OCI-LY7 (cell line): ENCODE results near the gene PHF20.

ENCODE experiments used
- CTCF ChIP-seq: fragments of 200-600 bp; sonication (generic); conservative IDR thresholded peaks from 2 replicates; pipeline ENCODE4 v1.5.1; 2014; ENCODE audit warnings: mild to moderate bottlenecking, antibody characterized with exemption, low read length, moderate library complexity, mixed read lengths
- EZH2phosphoT487 ChIP-seq: fragments of 200-600 bp; sonication (generic); IDR thresholded peaks from 2 replicates; pipeline ENCODE4 v1.6.1; 2018; ENCODE audit warnings: low read depth, borderline replicate concordance, mild to moderate bottlenecking, mixed run types, antibody characterized with exemption, low read length, moderate library complexity, mixed read lengths

DNA sequence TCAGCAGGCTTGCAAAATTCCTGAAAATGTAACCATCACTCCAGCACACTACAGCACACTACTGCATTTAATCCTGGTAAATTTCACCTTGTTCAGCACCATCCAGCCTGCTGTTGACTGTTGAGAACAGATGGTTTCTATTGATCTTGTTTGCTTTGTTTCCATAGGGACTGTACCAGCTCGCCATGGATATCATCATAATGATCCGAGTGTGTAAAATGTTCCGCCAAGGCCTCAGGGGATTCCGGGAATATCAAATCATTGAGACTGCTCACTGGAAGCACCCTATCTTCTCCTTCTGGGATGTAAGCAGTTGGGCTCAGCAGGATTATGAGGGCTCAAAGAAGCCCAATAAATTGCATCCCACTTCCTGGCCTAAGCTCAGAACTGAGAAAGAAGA is 200.6 kb downstream of the PHF20 start:
- TF ChIP-seq CTCF (no peak), EZH2phosphoT487 (no peak)
